Adrenal gland (tissue), 5 donors: ENCODE data around the gene SPTBN2.
A peak's percentile ranks its signal among the peaks of the same experiment; 100 is the strongest.

Experiments used
- CTCF ChIP-seq, 6 experiments: fragments of 450-650 bp in 4 of 6; fragments of 200-600 bp in 2 of 6; sonication (generic) in 1 of 6; IDR thresholded peaks; 1 replicate in 5 of 6; 2 replicates in 1 of 6; pipeline versions ENCODE4 v1.5.1 to v1.8.0; 2016 to 2021; ENCODE audit warnings: antibody characterized with exemption in 6 of 6, mild to moderate bottlenecking in 2 of 6, moderate library complexity in 1 of 6
- POLR2A ChIP-seq, 2 donors: fragments of 450-650 bp; IDR thresholded peaks; one replicate each; pipeline ENCODE4 v1.6.1; 2017; ENCODE audit warnings: antibody characterized with exemption in 2 of 2, mild to moderate bottlenecking in 2 of 2, moderate library complexity in 1 of 2
- donor health status: DM: no; HTN: no; CAD: no.

GRCh38 chr11:66727282-66728037 lies 1.6 kb downstream of the SPTBN2 start:
- TF ChIP-seq CTCF (IDR thresholded peaks at IDR 0.05) (no peak), POLR2A (IDR thresholded peaks at IDR 0.05) (peak in 1 of 2 donors; percentile 54)
